Stimulated activated effector memory CD8-positive, alpha-beta T cell treated with anti-CD3 and anti-CD28 coated beads, Interleukin-12 subunit alpha, Interleukin-12 subunit beta, amount 100 ng/mL, for 72 hours (primary cell): ENCODE data around the gene GRM7.

Source experiments
- ATAC-seq: fragments of 150-1000 bp; cut with Tn5 transposase; 2 replicates; pipeline ENCODE4 v1.10.0; 2021
- DNase-seq, 2 donors: peaks; one replicate each; pipeline ENCODE4 v3.0.0; 2021 to 2022; ENCODE audit warnings: low spot score in 2 of 2
- H3K27ac Mint-ChIP-seq: one replicate; pipeline ENCODE4 v1.8.0; 2022; ENCODE audit warnings: mild to moderate bottlenecking, mixed read lengths
- H3K36me3 Mint-ChIP-seq: one replicate; pipeline ENCODE4 v1.8.0; 2022; ENCODE audit warnings: mild to moderate bottlenecking, mixed read lengths
- H3K4me1 Mint-ChIP-seq: one replicate; pipeline ENCODE4 v1.8.0; 2022; ENCODE audit warnings: mixed read lengths
- H3K4me3 Mint-ChIP-seq: one replicate; pipeline ENCODE4 v1.8.0; 2022; ENCODE audit warnings: mild to moderate bottlenecking, mixed read lengths
- H3K9me3 Mint-ChIP-seq: one replicate; pipeline ENCODE4 v1.8.0; 2022; ENCODE audit warnings: mixed read lengths

GRM7 gene

GRCh38 chr3:7270731-7271130 is 409.8 kb downstream of the GRM7 start:
- Mint-ChIP-seq H3K4me1 (no peaks in the 10 kb centered on the region), H3K36me3 (no peaks in the 10 kb centered on the region), H3K27ac (no peak overlapping the region), H3K9me3 (peaks cover 18% of the 10 kb centered on the region), H3K4me3 (no peak overlapping the region)
- no peak for ATAC-seq
- no peak for DNase-seq

- DNase-seq (no peak), ATAC-seq (no peak)
- no peaks in the 10 kb centered on the region for H3K36me3 Mint-ChIP-seq
- H3K9me3 Mint-ChIP-seq: peaks cover 18% of the 10 kb centered on the region
- no peak overlapping the region for H3K27ac Mint-ChIP-seq
- no peak overlapping the region for H3K4me3 Mint-ChIP-seq
- no peaks in the 10 kb centered on the region for H3K4me1 Mint-ChIP-seq
Measured at GRCh38 chr3:7271631-7272030, 410.7 kb downstream of the GRM7 start.

- ATAC-seq: no peak
- no peak for DNase-seq
- peaks cover 18% of the 10 kb centered on the region for H3K9me3 Mint-ChIP-seq
- H3K27ac Mint-ChIP-seq: no peak overlapping the region
- H3K36me3 Mint-ChIP-seq: no peaks in the 10 kb centered on the region
- H3K4me1 Mint-ChIP-seq: no peaks in the 10 kb centered on the region
- H3K4me3 Mint-ChIP-seq: no peak overlapping the region
Measured at GRCh38 chr3:7272203-7272602, 411.3 kb downstream of the GRM7 start.

GRCh38 chr3:7275396-7275795 is 414.5 kb downstream of the GRM7 start:
- Mint-ChIP-seq H3K27ac (no peak overlapping the region), H3K36me3 (no peaks in the 10 kb centered on the region)

GRCh38 chr3:7280318-7280717 is 419.4 kb downstream of the GRM7 start:
- H3K9me3 Mint-ChIP-seq: no peaks in the 10 kb centered on the region
- ATAC-seq (no peak), DNase-seq (no peak)
- no peaks in the 10 kb centered on the region for H3K4me1 Mint-ChIP-seq
- H3K4me3 Mint-ChIP-seq: no peak overlapping the region
- H3K27ac Mint-ChIP-seq: no peak overlapping the region
- H3K36me3 Mint-ChIP-seq: no peaks in the 10 kb centered on the region

More at GRCh38 chr3:7275396-7275795, 414.5 kb downstream of the GRM7 start:
- H3K9me3 Mint-ChIP-seq: peaks cover 12% of the 10 kb centered on the region
- no peak overlapping the region for H3K4me3 Mint-ChIP-seq
- no peaks in the 10 kb centered on the region for H3K4me1 Mint-ChIP-seq
- ATAC-seq (no peak), DNase-seq (no peak)

- Mint-ChIP-seq H3K36me3 (no peaks in the 10 kb centered on the region), H3K27ac (no peak overlapping the region), H3K4me3 (no peak overlapping the region), H3K9me3 (no peaks in the 10 kb centered on the region), H3K4me1 (no peaks in the 10 kb centered on the region)
- DNase-seq (no peak), ATAC-seq (no peak)
Measured at GRCh38 chr3:7282988-7283387, 422.1 kb downstream of the GRM7 start.

GRCh38 chr3:7285505-7285904 is 424.6 kb downstream of the GRM7 start:
- no peak overlapping the region for H3K4me3 Mint-ChIP-seq
- ATAC-seq: no peak

GRCh38 chr3:7288133-7288532 is 427.2 kb downstream of the GRM7 start:
- Mint-ChIP-seq H3K27ac (no peak overlapping the region), H3K9me3 (peaks cover 11% of the 10 kb centered on the region), H3K4me1 (no peaks in the 10 kb centered on the region), H3K4me3 (no peak overlapping the region), H3K36me3 (no peaks in the 10 kb centered on the region)
- DNase-seq: no peak
- ATAC-seq: no peak

More at GRCh38 chr3:7285505-7285904, 424.6 kb downstream of the GRM7 start:
- H3K9me3 Mint-ChIP-seq: no peaks in the 10 kb centered on the region
- DNase-seq: no peak
- H3K36me3 Mint-ChIP-seq: no peaks in the 10 kb centered on the region
- H3K27ac Mint-ChIP-seq: no peak overlapping the region
- no peaks in the 10 kb centered on the region for H3K4me1 Mint-ChIP-seq

GRCh38 chr3:7289121-7289520 is 428.2 kb downstream of the GRM7 start:
- no peak for ATAC-seq
- peaks cover 14% of the 10 kb centered on the region for H3K9me3 Mint-ChIP-seq
- H3K36me3 Mint-ChIP-seq: no peaks in the 10 kb centered on the region
- H3K4me1 Mint-ChIP-seq: no peaks in the 10 kb centered on the region
- no peak overlapping the region for H3K27ac Mint-ChIP-seq
- no peak for DNase-seq
- H3K4me3 Mint-ChIP-seq: no peak overlapping the region

- Mint-ChIP-seq H3K4me1 (no peaks in the 10 kb centered on the region), H3K27ac (no peak overlapping the region), H3K36me3 (no peaks in the 10 kb centered on the region), H3K4me3 (no peak overlapping the region), H3K9me3 (peaks cover 14% of the 10 kb centered on the region)
- ATAC-seq (no peak), DNase-seq (no peak)
Measured at GRCh38 chr3:7290077-7290825, 429.3 kb downstream of the GRM7 start.

GRCh38 chr3:7292362-7292761 is 431.4 kb downstream of the GRM7 start:
- no peak overlapping the region for H3K4me3 Mint-ChIP-seq
- H3K9me3 Mint-ChIP-seq: peaks cover 14% of the 10 kb centered on the region
- ATAC-seq (no peak), DNase-seq (no peak)
- no peaks in the 10 kb centered on the region for H3K36me3 Mint-ChIP-seq
- H3K27ac Mint-ChIP-seq: no peak overlapping the region
- H3K4me1 Mint-ChIP-seq: no peaks in the 10 kb centered on the region

GRCh38 chr3:7293286-7293685 is 432.4 kb downstream of the GRM7 start:
- H3K27ac Mint-ChIP-seq: no peak overlapping the region
- H3K9me3 Mint-ChIP-seq: peaks cover 14% of the 10 kb centered on the region
- ATAC-seq: no peak
- no peaks in the 10 kb centered on the region for H3K4me1 Mint-ChIP-seq
- no peaks in the 10 kb centered on the region for H3K36me3 Mint-ChIP-seq
- no peak overlapping the region for H3K4me3 Mint-ChIP-seq
- no peak for DNase-seq

GRCh38 chr3:7305561-7305960 is 444.6 kb downstream of the GRM7 start:
- DNase-seq (no peak), ATAC-seq (no peak)
- no peaks in the 10 kb centered on the region for H3K4me1 Mint-ChIP-seq
- H3K36me3 Mint-ChIP-seq: no peaks in the 10 kb centered on the region
- peaks cover 8% of the 10 kb centered on the region for H3K9me3 Mint-ChIP-seq
- H3K27ac Mint-ChIP-seq: no peak overlapping the region
- H3K4me3 Mint-ChIP-seq: no peak overlapping the region

- Mint-ChIP-seq H3K9me3 (peaks cover 7% of the 10 kb centered on the region), H3K36me3 (no peaks in the 10 kb centered on the region), H3K27ac (no peak overlapping the region), H3K4me3 (no peak overlapping the region), H3K4me1 (no peaks in the 10 kb centered on the region)
- no peak for ATAC-seq
- DNase-seq: no peak
Measured at GRCh38 chr3:7306901-7307300, 446.0 kb downstream of the GRM7 start.

GRCh38 chr3:7307410-7307809 is 446.5 kb downstream of the GRM7 start:
- no peak for ATAC-seq
- H3K9me3 Mint-ChIP-seq: peaks cover 7% of the 10 kb centered on the region
- DNase-seq: no peak
- no peak overlapping the region for H3K27ac Mint-ChIP-seq
- H3K4me1 Mint-ChIP-seq: no peaks in the 10 kb centered on the region
- no peaks in the 10 kb centered on the region for H3K36me3 Mint-ChIP-seq
- no peak overlapping the region for H3K4me3 Mint-ChIP-seq

- Mint-ChIP-seq H3K27ac (no peak overlapping the region), H3K4me3 (no peak overlapping the region), H3K4me1 (no peaks in the 10 kb centered on the region), H3K36me3 (no peaks in the 10 kb centered on the region), H3K9me3 (peaks cover 9% of the 10 kb centered on the region)
- DNase-seq (no peak), ATAC-seq (no peak)
Measured at GRCh38 chr3:7309641-7310102, 448.8 kb downstream of the GRM7 start.
